Trophoblast cell (in vitro differentiated cells and primary cell): ENCODE results near the gene EXOC3L1.

Experiments used
- DNase-seq, 2 donors: peaks; one replicate each; pipeline ENCODE4 v3.0.0-alpha.2; 2016
- H2AFZ ChIP-seq: 2 replicates; pipeline ENCODE4 v1.6.1; 2013; ENCODE audit warnings: low read length, moderate library complexity, mild to moderate bottlenecking; ENCODE audit not compliant: insufficient read depth, poor library complexity
- H2AK5ac ChIP-seq: 2 replicates; pipeline ENCODE4 v1.6.1; 2013; ENCODE audit warnings: mild to moderate bottlenecking, low read length
- H2BK120ac ChIP-seq: 2 replicates; pipeline ENCODE4 v1.6.1; 2013; ENCODE audit warnings: low read length, mild to moderate bottlenecking, moderate library complexity; ENCODE audit not compliant: insufficient read depth, poor library complexity
- H2BK12ac ChIP-seq: 2 replicates; pipeline ENCODE4 v1.6.1; 2013; ENCODE audit warnings: mild to moderate bottlenecking, low read length, moderate library complexity
- H2BK5ac ChIP-seq: 2 replicates; pipeline ENCODE4 v1.6.1; 2013; ENCODE audit warnings: low read length, low read depth, moderate library complexity, mild to moderate bottlenecking; ENCODE audit not compliant: poor library complexity
- H3K14ac ChIP-seq: 2 replicates; pipeline ENCODE4 v1.6.1; 2013; ENCODE audit warnings: mild to moderate bottlenecking, low read length
- H3K18ac ChIP-seq: 2 replicates; pipeline ENCODE4 v1.6.1; 2013; ENCODE audit warnings: mild to moderate bottlenecking, low read length
- H3K23ac ChIP-seq: 2 replicates; pipeline ENCODE4 v1.6.1; 2013; ENCODE audit warnings: low read length
- H3K27ac ChIP-seq: 2 replicates; pipeline ENCODE4 v1.5.1; 2013; ENCODE audit warnings: low read depth, mild to moderate bottlenecking, inconsistent platforms, low read length, moderate library complexity
- H3K27me3 ChIP-seq: 2 replicates; pipeline ENCODE4 v1.6.1; 2013; ENCODE audit warnings: inconsistent platforms, mild to moderate bottlenecking, low read length, moderate library complexity; ENCODE audit not compliant: insufficient read depth
- H3K36me3 ChIP-seq, 2 experiments: 1 replicate in 1 of 2; 2 replicates in 1 of 2; pipeline ENCODE4 v1.6.1; 2013; ENCODE audit warnings: low read length in 2 of 2, mild to moderate bottlenecking in 2 of 2, moderate library complexity in 1 of 2; ENCODE audit not compliant: insufficient read depth in 2 of 2, control insufficient read depth in 1 of 2
- H3K4ac ChIP-seq: 2 replicates; pipeline ENCODE4 v1.6.1; 2013; ENCODE audit warnings: low read depth, mild to moderate bottlenecking, low read length, moderate library complexity
- H3K4me1 ChIP-seq, 2 experiments: 1 replicate in 1 of 2; 2 replicates in 1 of 2; pipeline ENCODE4 v1.6.1; 2013; ENCODE audit warnings: low read length in 2 of 2, mild to moderate bottlenecking in 2 of 2, moderate library complexity in 1 of 2; ENCODE audit not compliant: insufficient read depth in 2 of 2, control insufficient read depth in 1 of 2
- H3K4me2 ChIP-seq: 2 replicates; pipeline ENCODE4 v1.6.1; 2013; ENCODE audit warnings: inconsistent platforms, mild to moderate bottlenecking, low read length, moderate library complexity
- H3K4me3 ChIP-seq: 2 replicates; pipeline ENCODE4 v1.5.1; 2013; ENCODE audit warnings: mild to moderate bottlenecking, low read depth, low read length, inconsistent platforms
- H3K79me1 ChIP-seq: one replicate; pipeline ENCODE4 v1.6.1; 2013; ENCODE audit warnings: low read length
- H3K79me2 ChIP-seq: 2 replicates; pipeline ENCODE4 v1.6.1; 2013; ENCODE audit warnings: low read length, mild to moderate bottlenecking; ENCODE audit not compliant: control insufficient read depth, insufficient read depth, poor library complexity
- H3K9ac ChIP-seq: 2 replicates; pipeline ENCODE4 v1.6.1; 2013; ENCODE audit warnings: mild to moderate bottlenecking, low read length
- H3K9me3 ChIP-seq: 2 replicates; pipeline ENCODE4 v1.6.1; 2013; ENCODE audit warnings: low read depth, mild to moderate bottlenecking, control low read depth, inconsistent platforms, low read length; ENCODE audit not compliant: insufficient read depth
- H4K12ac ChIP-seq: 2 replicates; pipeline ENCODE4 v1.6.1; 2013; ENCODE audit warnings: low read depth, mild to moderate bottlenecking, low read length, moderate library complexity
- H4K8ac ChIP-seq: 2 replicates; pipeline ENCODE4 v1.6.1; 2013; ENCODE audit warnings: low read depth, mild to moderate bottlenecking, low read length, moderate library complexity
- H4K91ac ChIP-seq: one replicate; pipeline ENCODE4 v1.6.1; 2013; ENCODE audit warnings: low read depth, mild to moderate bottlenecking, low read length, moderate library complexity
- WGBS: extraction: QIAGEN DNeasy Blood & Tissue Kit; methylation state at CpG from one replicate; pipeline ENCODE4 v1.1.7; 2013; ENCODE audit warnings: missing lambda C conversion rate; ENCODE audit not compliant: insufficient read length, insufficient coverage; ENCODE audit errors: extremely low coverage; 5-methylcytosine and 5-hydroxymethylcytosine counted together

The EXOC3L1 gene

DNA sequence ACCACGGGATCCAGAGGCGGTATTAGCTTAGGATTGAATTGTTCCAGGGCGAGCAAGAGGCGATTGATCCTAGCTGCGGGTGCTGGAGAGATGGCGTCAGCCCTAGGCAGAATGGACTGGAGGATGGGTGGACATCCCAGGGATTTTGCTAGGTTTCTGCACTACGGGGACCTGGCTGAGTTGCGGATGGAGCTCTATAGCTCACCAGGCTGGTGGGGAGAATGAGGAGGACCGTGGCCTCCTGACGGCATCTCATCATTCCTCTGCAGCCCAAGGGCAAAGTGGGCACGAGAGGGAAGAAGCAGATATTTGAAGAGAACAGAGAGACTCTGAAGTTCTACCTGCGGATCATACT is 37.6 kb upstream of the EXOC3L1 start:
- Histone ChIP-seq H3K18ac (peak overlapping the region; percentile 88), H4K8ac (peak overlapping the region; percentile 99), H4K91ac (peak overlapping the region; percentile 94), H3K14ac (peak overlapping the region; percentile 96), H3K4me2 (peak overlapping the region; percentile 76), H3K4me3 (peak overlapping the region; percentile 95), H3K4me1 (peaks cover 12% of the 10 kb centered on the region in 2 experiments), H2AK5ac (peak overlapping the region; percentile 99), H3K23ac (no peak overlapping the region), H4K12ac (peak overlapping the region; percentile 96), H2BK5ac (no peak overlapping the region), H3K27me3 (no peaks in the 10 kb centered on the region), H3K36me3 (peaks cover 41% of the 10 kb centered on the region in 2 experiments), H3K27ac (no peak overlapping the region), H3K9ac (peak overlapping the region; percentile 87), H3K79me1 (peaks cover 8% of the 10 kb centered on the region), H3K9me3 (peaks cover 1% of the 10 kb centered on the region), H3K4ac (peak overlapping the region; percentile 98), H2BK120ac (peak overlapping the region; percentile 56), H3K79me2 (peaks cover 9% of the 10 kb centered on the region), H2BK12ac (no peak overlapping the region), H2AFZ (peak overlapping the region; percentile 86)
- no peak for DNase-seq
- WGBS = no CpG with 5 or more reads among the region's 12 CpGs

DNA sequence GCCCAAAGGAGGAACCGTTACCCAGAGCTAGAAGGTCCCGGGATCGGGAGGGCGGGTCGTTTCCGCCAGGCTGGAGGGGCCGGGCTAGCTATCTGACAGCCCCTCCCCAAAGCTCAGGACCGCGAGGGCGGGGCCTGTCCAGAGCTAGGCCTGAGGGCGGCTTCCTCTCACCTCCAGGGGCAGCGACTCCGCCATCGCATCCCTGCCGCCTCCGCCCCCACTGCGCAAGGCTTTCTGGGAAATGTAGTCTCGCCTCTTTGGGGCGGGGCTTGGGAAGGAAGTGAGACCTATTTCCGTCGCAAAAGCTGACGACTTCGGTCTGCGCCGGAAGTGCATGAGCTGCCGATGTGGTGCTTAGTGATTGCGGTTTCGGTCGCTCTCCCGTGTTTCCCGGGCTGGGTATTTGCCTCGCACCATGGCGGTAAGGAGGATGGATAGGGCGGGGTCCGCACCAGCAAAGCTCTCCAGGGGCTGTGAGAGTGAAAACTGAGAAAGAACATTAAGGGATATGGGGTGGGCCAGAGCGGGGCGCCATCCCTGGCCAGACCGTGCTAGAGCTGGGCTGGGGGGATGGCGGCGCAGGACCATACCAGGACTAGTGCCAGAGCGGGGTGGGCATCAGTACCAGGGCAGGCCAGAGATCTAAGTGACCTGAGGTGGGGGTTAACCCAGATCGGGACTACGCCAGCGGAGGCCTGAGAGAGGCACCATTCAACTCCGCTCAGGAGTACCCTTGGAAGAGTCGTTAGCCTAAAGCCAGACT is 37.0 kb upstream of the EXOC3L1 start, which contains the start of gene TMEM208:
Gene TMEM208 (plus strand): TSS at position 327 of the 763 bp plus-strand sequence. CDS start 89 bp downstream, at position 416.
- Histone ChIP-seq H4K12ac (peak within 1 kb of the TSS; percentile 96), H2AFZ (peak within 1 kb of the TSS; percentile 86), H3K23ac (no peak within 1 kb of the TSS), H3K4ac (peak within 1 kb of the TSS; percentile 98), H3K18ac (peak within 1 kb of the TSS; percentile 88), H3K9ac (peak within 1 kb of the TSS; percentile 87), H3K4me2 (peak within 1 kb of the TSS; percentile 82), H4K91ac (peak within 1 kb of the TSS; percentile 94), H3K79me2 (peaks cover 9% of the 10 kb centered on the region), H3K36me3 (peaks cover 40 to 41% of the 10 kb centered on the region in 2 experiments), H3K79me1 (peaks cover 8% of the 10 kb centered on the region), H3K27ac (no peak within 1 kb of the TSS), H3K4me3 (peak within 1 kb of the TSS; percentile 95), H3K9me3 (peaks cover 1% of the 10 kb centered on the region), H3K4me1 (peaks cover 12% of the 10 kb centered on the region in 2 experiments), H3K14ac (peak within 1 kb of the TSS; percentile 96), H4K8ac (peak within 1 kb of the TSS; percentile 99), H2AK5ac (peak within 1 kb of the TSS; percentile 99), H2BK12ac (peak within 1 kb of the TSS; percentile 42), H2BK5ac (peak within 1 kb of the TSS; percentile 82), H3K27me3 (no peaks in the 10 kb centered on the region), H2BK120ac (peak within 1 kb of the TSS; percentile 56)
- DNase-seq = peak; percentile 100
- no CpG with 5 or more reads among the region's 46 CpGs for WGBS

GRCh38 chr16:67226295-67226803 is 36.4 kb upstream of the EXOC3L1 start:
- H2BK5ac ChIP-seq = no peak overlapping the region
- peak overlapping the region; percentile 73 for H4K91ac ChIP-seq
- H3K14ac ChIP-seq = peak overlapping the region; percentile 59
- no peak for DNase-seq
- WGBS = no CpG with 5 or more reads among the region's 12 CpGs
- H3K4ac ChIP-seq = peak overlapping the region; percentile 38
- peaks cover 9% of the 10 kb centered on the region for H3K79me2 ChIP-seq
- peak overlapping the region; percentile 89 for H4K12ac ChIP-seq
- H3K36me3 ChIP-seq = peaks cover 34% of the 10 kb centered on the region in 2 experiments
- no peaks in the 10 kb centered on the region for H3K27me3 ChIP-seq
- no peak overlapping the region for H3K9ac ChIP-seq
- peaks cover 8% of the 10 kb centered on the region for H3K79me1 ChIP-seq
- no peak overlapping the region for H2AK5ac ChIP-seq
- peak overlapping the region; percentile 44 for H3K18ac ChIP-seq
- no peak overlapping the region for H2BK120ac ChIP-seq
- H3K4me2 ChIP-seq = peak overlapping the region; percentile 82
- H3K23ac ChIP-seq = no peak overlapping the region
- peaks cover 12% of the 10 kb centered on the region in 2 experiments for H3K4me1 ChIP-seq
- peak overlapping the region; percentile 73 for H2AFZ ChIP-seq
- H3K4me3 ChIP-seq = peak overlapping the region; percentile 79
- peak overlapping the region; percentile 91 for H4K8ac ChIP-seq
- peaks cover 1% of the 10 kb centered on the region for H3K9me3 ChIP-seq
- no peak overlapping the region for H3K27ac ChIP-seq
- peak overlapping the region; percentile 42 for H2BK12ac ChIP-seq

GRCh38 chr16:67223992-67224391 is 34.1 kb upstream of the EXOC3L1 start:
- Histone ChIP-seq H3K4ac (no peak overlapping the region), H4K12ac (no peak overlapping the region), H2AFZ (no peak overlapping the region), H4K91ac (no peak overlapping the region), H3K14ac (no peak overlapping the region), H3K9me3 (peaks cover 1% of the 10 kb centered on the region), H3K4me2 (no peak overlapping the region), H3K27me3 (no peaks in the 10 kb centered on the region), H2BK5ac (no peak overlapping the region), H2BK120ac (no peak overlapping the region), H4K8ac (no peak overlapping the region), H3K36me3 (peaks cover 11% of the 10 kb centered on the region in 2 experiments), H2BK12ac (no peak overlapping the region), H3K18ac (no peak overlapping the region), H3K9ac (no peak overlapping the region), H3K23ac (no peak overlapping the region), H3K79me2 (peaks cover 9% of the 10 kb centered on the region), H3K4me1 (peaks cover 12% of the 10 kb centered on the region in 2 experiments), H3K79me1 (peaks cover 8% of the 10 kb centered on the region), H3K4me3 (no peak overlapping the region), H2AK5ac (no peak overlapping the region), H3K27ac (no peak overlapping the region)
- no CpG with 5 or more reads among the region's 3 CpGs for WGBS
- DNase-seq = no peak
